SJSA1 (cell line): ENCODE results near the gene C1QL4. TPM values are rescaled to one million over a fixed set of nuclear protein-coding genes. Genes with fewer than 3 reads are reported as not detected.
"Not testable (repeated sequence)": the region's sequence is repeated elsewhere in the genome, so short reads cannot be mapped to it uniquely, and the experiment has no call there.

ENCODE experiments used
- DNase-seq, 2 experiments: peaks; one replicate each; pipeline ENCODE4 v3.0.0-alpha.2; 2015 to 2020; ENCODE audit warnings: low spot score in 2 of 2, low read depth in 1 of 2
- H3K27ac ChIP-seq: fragments of 250-450 bp; sonication (Bioruptor Pico); 2 replicates; pipeline ENCODE4 v1.5.1; 2020; ENCODE audit warnings: mild to moderate bottlenecking, moderate library complexity
- H3K27me3 ChIP-seq: fragments of 250-450 bp; sonication (Bioruptor Pico); replicated peaks from 2 replicates; pipeline ENCODE4 v1.5.1; 2020; ENCODE audit warnings: mild to moderate bottlenecking, moderate library complexity
- H3K36me3 ChIP-seq: fragments of 250-450 bp; sonication (Bioruptor Pico); 2 replicates; pipeline ENCODE4 v1.5.1; 2020; ENCODE audit warnings: mild to moderate bottlenecking
- H3K4me1 ChIP-seq: fragments of 250-450 bp; sonication (Bioruptor Pico); replicated peaks from 2 replicates; pipeline ENCODE4 v1.6.1; 2021; ENCODE audit warnings: mild to moderate bottlenecking
- H3K4me3 ChIP-seq: fragments of 250-450 bp; sonication (Bioruptor Pico); 2 replicates; pipeline ENCODE4 v1.5.1; 2020; ENCODE audit warnings: mild to moderate bottlenecking
- H3K9me3 ChIP-seq: fragments of 250-450 bp; sonication (Bioruptor Pico); replicated peaks from 2 replicates; pipeline ENCODE4 v1.5.1; 2020; ENCODE audit warnings: mild to moderate bottlenecking
- total RNA-seq: library from RNA; depleted of rRNA; stranded (reverse); fragments of >200 nt; shearing (Covaris generic); gene quantifications from 2 replicates; pipeline ENCODE4 v1.2.3, GENCODE V29; 2014; rRNA removed

Gene C1QL4
- 0.34 and 1.9 TPM in 2 replicates for total RNA-seq

DNA sequence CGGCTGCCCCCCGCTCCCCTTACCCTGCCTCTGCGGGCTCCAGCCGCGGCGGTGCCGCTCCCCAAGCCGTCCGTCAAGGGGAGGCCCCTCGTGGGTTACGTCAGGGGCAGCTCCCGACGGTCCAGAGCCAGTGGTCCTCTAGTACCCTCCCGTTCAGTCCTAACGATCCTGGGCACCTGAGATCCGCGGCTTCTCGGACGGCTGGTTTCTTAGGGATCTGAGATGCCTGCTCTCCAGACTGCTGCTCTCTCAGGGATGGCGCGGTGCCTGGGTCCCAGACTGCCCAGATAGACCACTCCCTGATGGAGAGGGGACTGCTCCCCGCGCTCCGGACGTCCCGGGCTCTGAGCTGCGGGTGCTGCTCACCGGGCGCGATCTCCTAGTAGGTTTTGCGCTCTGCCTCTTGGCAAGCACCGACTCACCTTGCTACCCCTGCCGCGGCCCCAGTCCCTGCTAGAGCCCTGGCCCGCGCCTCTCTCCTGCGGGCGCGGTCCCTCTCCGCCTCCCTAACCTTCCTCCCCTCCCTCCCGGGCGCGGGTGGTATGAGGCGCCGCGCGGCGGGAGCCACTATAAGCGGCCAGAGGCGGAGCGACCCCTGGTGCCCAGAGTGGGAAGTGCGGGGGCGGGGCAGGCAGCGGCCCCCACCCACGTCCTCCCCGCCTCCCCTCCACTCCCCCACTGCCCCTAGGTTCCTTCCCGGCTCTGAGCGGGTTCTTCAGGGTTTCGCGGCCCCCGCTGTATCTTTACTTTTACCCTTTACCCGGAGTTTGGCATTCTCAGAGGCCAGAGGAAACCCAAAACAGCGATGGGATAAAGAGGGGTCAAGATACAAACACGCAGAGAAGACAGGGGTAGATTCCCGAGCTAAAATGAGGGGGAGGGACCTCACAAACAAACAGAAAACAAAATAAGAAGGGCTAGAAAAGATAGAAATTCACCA, at the start of gene C1QL4:
TSS of gene C1QL4 (minus strand) at position 544 of the 940 bp plus-strand sequence. CDS start 711 bp downstream, outside the sequence.
- no peak within 1 kb of the TSS for H3K27ac ChIP-seq
- DNase-seq = peak; percentile 68 to 87

DNA sequence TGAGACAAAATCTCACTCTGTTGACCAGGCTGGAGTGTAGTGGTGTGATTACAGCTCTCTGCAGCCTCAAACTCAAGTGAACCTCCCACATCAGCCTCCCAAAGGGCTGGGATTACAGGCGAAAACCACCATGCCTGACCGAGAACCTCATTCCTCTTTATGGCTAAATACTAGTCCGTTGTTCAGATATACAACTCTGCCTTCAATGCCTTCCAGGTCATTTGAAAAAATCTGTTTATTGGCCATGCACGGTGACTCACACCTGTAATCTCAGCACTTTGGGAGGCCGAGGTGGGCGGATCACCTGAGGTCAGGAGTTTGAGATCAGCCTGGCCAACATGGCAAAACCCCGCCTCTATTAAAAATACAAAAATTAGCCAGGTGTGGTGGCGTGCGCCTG, 43.2 kb upstream of the C1QL4 start:
- H3K4me1 ChIP-seq, H3K9me3 ChIP-seq, H3K36me3 ChIP-seq, H3K27me3 ChIP-seq, DNase-seq, H3K4me3 ChIP-seq, H3K27ac ChIP-seq: not testable (repeated sequence)

More for the DNA sequence above, at the start of gene C1QL4:
- Histone ChIP-seq H3K4me1 (peaks cover 7% of the 10 kb centered on the region), H3K27me3 (peaks cover 10% of the 10 kb centered on the region), H3K36me3 (no peaks in the 10 kb centered on the region), H3K4me3 (peak within 1 kb of the TSS; percentile 37), H3K9me3 (no peaks in the 10 kb centered on the region)

DNA sequence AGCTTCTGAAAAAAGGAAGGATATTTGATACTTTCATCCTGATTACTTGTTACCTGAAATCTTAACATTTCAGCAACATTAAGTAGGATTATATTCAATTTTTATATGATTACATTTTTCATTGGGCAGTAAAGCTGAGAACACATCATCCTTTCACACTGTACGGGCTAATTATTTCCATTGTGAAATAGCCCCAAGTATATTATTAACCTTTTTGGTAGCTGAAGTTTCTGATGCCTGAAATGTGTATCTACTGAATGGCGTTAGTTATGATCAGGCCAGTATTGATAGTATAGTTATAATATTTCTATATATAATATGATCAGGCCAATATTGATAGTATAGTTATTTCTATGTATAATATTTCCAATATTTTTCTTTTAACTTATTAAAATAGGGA, 40.4 kb upstream of the C1QL4 start:
- H3K4me3 ChIP-seq = no peak overlapping the region
- no peak overlapping the region for H3K27ac ChIP-seq
- no peak for DNase-seq
- H3K4me1 ChIP-seq = peaks cover 5% of the 10 kb centered on the region; the same call in 1 of the 2 replicates
- no peaks in the 10 kb centered on the region for H3K27me3 ChIP-seq
- H3K36me3 ChIP-seq = peaks cover 15% of the 10 kb centered on the region
- no peaks in the 10 kb centered on the region for H3K9me3 ChIP-seq

DNA sequence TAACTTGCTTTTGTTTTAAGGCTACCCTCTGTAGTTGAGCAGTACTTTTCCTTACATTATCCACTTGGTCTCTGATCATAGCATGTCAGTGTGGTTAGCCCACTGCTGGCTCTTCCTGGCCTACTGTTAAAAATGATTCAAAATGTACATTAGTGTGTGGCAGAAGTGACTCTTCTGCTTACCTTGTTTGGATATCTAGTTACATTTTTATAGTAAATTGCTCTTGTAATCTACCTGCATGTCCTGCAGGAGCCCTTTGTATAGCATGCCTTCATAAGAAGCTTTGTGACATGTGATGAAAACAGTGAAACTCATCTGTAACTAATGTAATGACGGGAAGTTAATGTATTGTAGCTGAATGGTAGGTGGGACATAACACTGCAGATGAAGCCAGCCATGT, 38.4 kb upstream of the C1QL4 start:
- Histone ChIP-seq H3K4me1 (peaks cover 6% of the 10 kb centered on the region), H3K9me3 (no peaks in the 10 kb centered on the region), H3K36me3 (peaks cover 30% of the 10 kb centered on the region), H3K27me3 (no peaks in the 10 kb centered on the region), H3K4me3 (no peak overlapping the region), H3K27ac (no peak overlapping the region)
- DNase-seq = no peak

DNA sequence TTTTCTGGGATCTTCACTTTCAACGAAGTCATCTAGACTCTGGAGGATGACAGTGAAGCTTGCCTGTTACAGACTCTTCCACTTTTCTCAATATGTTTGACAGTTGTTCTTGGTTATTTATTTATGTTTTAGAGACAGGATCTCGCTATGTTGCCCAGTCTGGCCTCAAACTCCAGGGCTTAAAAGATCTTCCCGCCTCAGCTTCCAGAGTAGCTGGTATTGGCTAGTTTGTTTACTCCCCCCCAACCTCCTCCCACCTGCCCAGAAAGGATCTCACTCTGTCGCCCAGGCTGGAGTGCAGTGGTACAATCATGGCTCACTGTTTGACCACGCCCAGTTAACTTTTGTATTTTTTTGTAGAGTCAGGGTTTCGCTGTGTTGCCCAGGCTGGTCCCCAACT, 33.6 kb upstream of the C1QL4 start:
- no peak for DNase-seq
- Histone ChIP-seq H3K4me1 (peaks cover 37% of the 10 kb centered on the region), H3K27ac (no peak overlapping the region), H3K4me3 (no peak overlapping the region), H3K36me3 (peaks cover 41% of the 10 kb centered on the region), H3K9me3 (no peaks in the 10 kb centered on the region), H3K27me3 (no peaks in the 10 kb centered on the region)

DNA sequence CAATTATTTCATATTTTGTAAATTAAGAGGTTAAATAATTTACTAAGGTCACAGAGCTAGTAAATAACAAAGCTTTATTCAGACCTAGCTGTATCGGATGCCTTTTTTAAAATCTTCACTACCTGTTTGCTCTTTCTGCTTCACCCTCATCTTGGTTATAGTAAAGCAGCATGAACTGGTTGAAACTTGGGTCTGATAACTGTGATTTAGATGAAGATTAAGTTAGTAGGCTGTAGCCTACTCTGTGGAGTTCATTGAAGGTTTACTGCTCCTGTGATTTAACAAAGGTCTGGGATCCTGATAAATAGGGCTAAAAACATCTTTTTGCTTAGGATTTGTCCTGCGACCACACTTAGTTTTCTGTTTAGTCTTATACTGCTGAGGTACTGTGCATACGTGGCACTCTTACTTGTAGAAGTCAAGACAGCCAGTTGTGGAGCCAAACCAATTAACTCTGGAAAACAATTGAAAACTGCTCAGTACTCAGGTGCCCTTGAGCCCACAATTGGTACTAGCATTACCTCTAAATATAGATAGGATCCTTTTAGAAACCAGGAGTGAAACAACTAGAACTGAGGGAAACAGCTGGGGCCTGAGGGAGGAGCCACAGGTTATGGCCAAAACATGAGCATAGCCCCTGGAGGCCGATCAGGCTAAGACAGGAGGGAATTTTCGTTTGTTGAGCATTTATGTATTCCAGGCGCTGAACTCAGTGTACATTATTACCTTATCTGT, 32.6 kb upstream of the C1QL4 start:
- H3K4me1 ChIP-seq = peaks cover 46% of the 10 kb centered on the region
- H3K27me3 ChIP-seq = no peaks in the 10 kb centered on the region
- DNase-seq = no peak
- H3K36me3 ChIP-seq = peaks cover 40% of the 10 kb centered on the region
- H3K27ac ChIP-seq = 0 out of 2 replicates have a peak overlapping the region, but pooled peaks have one; percentile 3
- H3K9me3 ChIP-seq = no peaks in the 10 kb centered on the region
- no peak overlapping the region for H3K4me3 ChIP-seq

DNA sequence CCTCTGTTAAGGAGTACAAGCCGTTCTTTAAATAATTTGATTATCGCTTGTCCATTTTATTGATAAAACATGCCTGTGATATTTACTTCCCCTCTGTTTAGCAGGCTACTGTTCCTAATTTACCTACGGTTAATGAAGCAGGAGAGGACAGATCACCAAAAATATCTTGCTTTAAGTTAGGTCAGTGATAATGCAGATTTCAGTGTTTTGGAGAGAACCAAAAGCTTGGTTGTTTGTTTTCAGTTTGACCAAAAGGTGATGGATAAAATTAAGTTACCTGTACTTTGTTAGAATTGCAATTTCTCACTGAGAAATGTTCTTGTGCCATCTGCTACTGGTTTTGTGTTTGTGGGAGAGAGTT, 31.2 kb upstream of the C1QL4 start:
- H3K4me1 ChIP-seq = peaks cover 41% of the 10 kb centered on the region
- H3K9me3 ChIP-seq = no peaks in the 10 kb centered on the region
- no peak for DNase-seq
- H3K27ac ChIP-seq = peak overlapping the region; percentile 44
- H3K4me3 ChIP-seq = peak overlapping the region; percentile 82
- peaks cover 35% of the 10 kb centered on the region for H3K36me3 ChIP-seq
- H3K27me3 ChIP-seq = no peaks in the 10 kb centered on the region

DNA sequence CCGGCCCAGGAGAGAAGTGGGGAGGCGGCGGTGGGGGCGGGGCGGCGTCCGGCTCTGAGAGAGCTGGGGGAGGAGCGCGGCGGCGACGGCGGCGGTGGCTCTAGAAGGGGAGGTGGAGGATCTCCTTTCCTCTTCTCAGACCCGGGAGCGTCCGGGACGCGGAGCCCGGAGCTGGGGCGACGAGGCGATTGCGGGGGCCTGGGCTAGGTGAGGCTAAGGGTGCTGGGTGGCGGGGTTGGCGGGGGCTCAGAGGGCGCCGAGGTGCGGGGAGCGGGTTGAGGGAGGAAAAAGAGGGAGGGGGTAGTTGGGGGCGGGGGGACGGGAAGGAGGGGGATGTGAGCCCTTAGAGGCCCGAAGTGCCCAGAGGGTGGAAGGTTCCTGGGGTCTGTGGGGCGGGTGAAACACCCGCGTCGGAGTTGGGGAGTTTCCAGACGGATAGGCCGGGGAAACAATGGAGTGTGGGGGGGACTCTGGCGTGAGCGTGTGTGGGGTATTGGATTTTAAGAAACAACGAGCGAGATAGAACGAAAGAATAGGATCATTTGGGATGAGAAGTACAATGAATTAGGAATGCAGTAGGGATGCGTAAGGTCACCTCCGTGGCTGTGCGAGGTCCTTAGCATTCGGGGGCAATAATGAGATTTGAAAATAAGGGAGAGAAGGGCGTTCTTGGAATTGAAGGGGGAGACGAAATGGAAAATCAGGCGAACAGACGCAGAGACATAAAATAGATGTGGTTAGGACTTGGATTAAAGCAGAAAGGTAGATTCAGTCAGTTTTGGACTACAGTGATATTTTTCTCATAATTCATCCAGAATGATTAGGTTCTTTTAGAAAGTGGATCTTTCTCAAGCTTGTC, 30.6 kb upstream of the C1QL4 start, which contains the start of gene SPATS2:
TSS of gene SPATS2 (plus strand) at position 82 of the 859 bp plus-strand sequence. CDS start 93,551 bp downstream, outside the sequence.
- peak within 1 kb of the TSS; percentile 90 for H3K27ac ChIP-seq
- H3K27me3 ChIP-seq = no peaks in the 10 kb centered on the region
- H3K9me3 ChIP-seq = no peaks in the 10 kb centered on the region
- H3K4me3 ChIP-seq = peak within 1 kb of the TSS; percentile 82
- peak; percentile 48 to 98 for DNase-seq
- H3K4me1 ChIP-seq = peaks cover 41% of the 10 kb centered on the region
- H3K36me3 ChIP-seq = peaks cover 28% of the 10 kb centered on the region

DNA sequence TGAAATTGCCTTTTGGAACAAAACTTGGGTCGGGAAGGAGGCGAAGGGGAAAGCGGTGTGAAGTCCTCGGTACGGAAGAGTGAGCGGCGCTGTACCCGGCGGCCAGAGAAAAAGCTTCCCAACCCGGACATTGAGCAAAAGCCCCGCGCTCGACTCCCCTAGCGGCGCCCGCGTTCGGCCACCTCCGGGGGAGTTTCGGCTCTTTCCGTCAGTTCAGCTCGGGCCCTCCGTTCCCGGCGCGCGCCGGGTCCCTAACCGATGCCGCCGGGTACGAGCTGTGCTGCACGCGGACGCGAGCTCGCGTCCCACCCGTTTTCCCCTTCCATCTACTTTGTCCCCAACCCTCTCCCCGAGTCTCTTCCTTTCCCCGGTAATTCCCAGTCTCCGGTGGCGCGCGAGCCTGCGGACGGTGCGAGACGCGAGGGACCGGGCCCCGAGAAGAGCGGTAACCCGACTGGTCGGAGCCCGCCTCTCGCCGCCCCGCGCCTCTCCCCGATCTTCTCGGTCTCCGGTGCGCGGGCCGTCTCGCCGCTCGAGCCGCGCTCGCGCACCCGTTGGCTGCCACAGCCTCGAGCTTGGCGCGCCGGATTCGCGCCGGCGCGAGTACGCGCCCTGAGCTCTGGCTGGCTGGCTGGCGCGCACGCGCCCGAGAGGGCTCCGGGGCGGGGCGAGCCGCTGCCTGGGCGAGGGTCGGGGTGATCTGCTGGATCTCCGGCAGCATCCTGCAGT, 29.8 kb upstream of the C1QL4 start:
- H3K4me1 ChIP-seq = peaks cover 41% of the 10 kb centered on the region

DNA sequence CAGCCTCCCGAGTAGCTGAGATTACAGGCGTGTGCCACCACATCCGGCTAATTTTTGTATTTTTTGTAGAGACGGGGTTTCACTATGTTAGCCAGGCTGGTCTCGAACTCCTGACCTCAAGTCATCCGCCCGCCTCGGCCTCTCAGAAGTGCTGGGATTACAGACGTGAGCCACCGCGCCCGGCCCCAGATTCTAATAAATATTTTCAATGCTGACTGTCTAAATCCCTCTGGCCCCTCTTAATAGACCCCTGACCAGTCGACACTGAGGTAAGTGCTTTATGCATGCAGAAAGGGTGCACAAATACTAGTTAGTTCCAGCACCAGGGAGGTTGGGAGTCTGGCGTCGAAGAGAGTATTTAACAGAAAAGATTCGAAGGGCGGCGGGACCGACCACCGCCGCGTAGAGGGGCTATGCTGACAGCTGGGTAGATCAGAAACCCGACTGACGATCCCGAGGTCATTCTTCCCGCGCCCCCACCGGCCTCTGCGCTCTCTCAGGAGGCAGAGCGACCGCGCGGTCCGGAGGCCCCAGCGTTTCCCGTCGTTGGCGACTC, 29.2 kb upstream of the C1QL4 start:
- Histone ChIP-seq H3K4me1 (peaks cover 41% of the 10 kb centered on the region), H3K9me3 (no peaks in the 10 kb centered on the region), H3K36me3 (peaks cover 19% of the 10 kb centered on the region), H3K27ac (peak overlapping the region; percentile 90), H3K4me3 (peak overlapping the region; percentile 82), H3K27me3 (no peaks in the 10 kb centered on the region)
- DNase-seq = peak in 1 of 2 experiments; percentile 47

More for the DNA sequence above, 29.8 kb upstream of the C1QL4 start:
- Histone ChIP-seq H3K9me3 (no peaks in the 10 kb centered on the region), H3K27me3 (no peaks in the 10 kb centered on the region), H3K36me3 (peaks cover 23% of the 10 kb centered on the region), H3K4me3 (peak overlapping the region; percentile 82), H3K27ac (peak overlapping the region; percentile 90)
- DNase-seq = peak; percentile 87 to 94

DNA sequence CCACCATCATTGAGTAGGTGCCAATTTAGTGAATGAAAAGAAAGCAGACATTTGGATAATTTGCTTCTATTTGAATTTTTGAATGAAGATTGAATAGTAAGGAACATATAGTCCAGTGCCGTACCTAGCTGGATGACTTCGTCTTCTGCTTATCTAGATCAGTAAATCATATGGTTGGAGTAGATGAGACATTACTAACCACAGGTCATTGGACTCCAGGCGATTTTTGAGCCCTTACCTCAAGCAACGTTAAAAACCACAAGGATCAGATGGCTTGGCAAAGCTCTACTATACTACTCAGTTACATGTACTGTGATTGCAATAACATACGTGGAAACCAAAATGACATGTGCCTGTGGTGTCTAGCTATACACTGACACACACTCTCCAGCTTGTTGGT, 28.6 kb upstream of the C1QL4 start:
- H3K36me3 ChIP-seq = peaks cover 12% of the 10 kb centered on the region
- H3K4me3 ChIP-seq = no peak overlapping the region
- peaks cover 41% of the 10 kb centered on the region for H3K4me1 ChIP-seq
- no peak for DNase-seq
- H3K9me3 ChIP-seq = no peaks in the 10 kb centered on the region
- peak overlapping the region; percentile 90; the same call in 1 of the 2 replicates for H3K27ac ChIP-seq
- no peaks in the 10 kb centered on the region for H3K27me3 ChIP-seq

DNA sequence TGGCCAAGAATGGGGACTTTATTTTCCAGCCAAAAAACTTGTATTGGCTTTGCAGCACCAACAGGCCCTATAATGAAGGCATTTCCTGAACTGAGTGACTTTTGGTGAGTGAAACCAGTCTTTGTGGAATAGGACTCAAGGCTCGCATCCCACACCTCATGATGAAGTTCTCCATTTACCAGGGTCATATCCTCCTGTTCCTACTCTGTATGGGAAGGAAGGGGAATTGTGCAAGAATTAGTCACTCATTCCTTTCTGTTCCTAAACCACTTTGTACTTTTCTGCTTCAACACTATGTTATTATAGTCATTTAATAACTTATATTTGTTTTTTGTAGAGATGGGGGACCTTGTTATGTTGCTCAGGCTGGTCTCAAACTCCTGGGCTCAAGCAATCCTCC, 28.0 kb upstream of the C1QL4 start:
- H3K27ac ChIP-seq = no peak overlapping the region
- H3K4me1 ChIP-seq = peaks cover 36% of the 10 kb centered on the region
- no peaks in the 10 kb centered on the region for H3K27me3 ChIP-seq
- no peak for DNase-seq
- H3K9me3 ChIP-seq = no peaks in the 10 kb centered on the region
- no peak overlapping the region for H3K4me3 ChIP-seq
- peaks cover 7% of the 10 kb centered on the region for H3K36me3 ChIP-seq
